Measurements from ENCODE around the gene BICC1. TPM values are rescaled to one million over a fixed set of nuclear protein-coding genes. Genes with fewer than 3 reads are reported as not detected.

BICC1 gene
- total RNA-seq, 1 donor: 210 TPM

GRCh38 chr10:58846856-58847255 lies 334.2 kb downstream of the BICC1 start:
- no peaks in the 10 kb centered on the region for H4K20me1 ChIP-seq (ENCODE audit: insufficient read depth, low read length)
- no peaks in the 10 kb centered on the region for H3K9me3 ChIP-seq (ENCODE audit: low read depth, low read length)
- H3K27ac ChIP-seq (ENCODE audit: low read depth, low read length): no peak overlapping the region
- TF ChIP-seq, protein P1, sequence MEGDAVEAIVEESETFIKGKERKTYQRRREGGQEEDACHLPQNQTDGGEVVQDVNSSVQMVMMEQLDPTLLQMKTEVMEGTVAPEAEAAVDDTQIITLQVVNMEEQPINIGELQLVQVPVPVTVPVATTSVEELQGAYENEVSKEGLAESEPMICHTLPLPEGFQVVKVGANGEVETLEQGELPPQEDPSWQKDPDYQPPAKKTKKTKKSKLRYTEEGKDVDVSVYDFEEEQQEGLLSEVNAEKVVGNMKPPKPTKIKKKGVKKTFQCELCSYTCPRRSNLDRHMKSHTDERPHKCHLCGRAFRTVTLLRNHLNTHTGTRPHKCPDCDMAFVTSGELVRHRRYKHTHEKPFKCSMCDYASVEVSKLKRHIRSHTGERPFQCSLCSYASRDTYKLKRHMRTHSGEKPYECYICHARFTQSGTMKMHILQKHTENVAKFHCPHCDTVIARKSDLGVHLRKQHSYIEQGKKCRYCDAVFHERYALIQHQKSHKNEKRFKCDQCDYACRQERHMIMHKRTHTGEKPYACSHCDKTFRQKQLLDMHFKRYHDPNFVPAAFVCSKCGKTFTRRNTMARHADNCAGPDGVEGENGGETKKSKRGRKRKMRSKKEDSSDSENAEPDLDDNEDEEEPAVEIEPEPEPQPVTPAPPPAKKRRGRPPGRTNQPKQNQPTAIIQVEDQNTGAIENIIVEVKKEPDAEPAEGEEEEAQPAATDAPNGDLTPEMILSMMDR (IDR thresholded peaks at IDR 0.05; ENCODE audit: extremely low read depth, low read depth, low read length): no peak
- no peak overlapping the region for H3K4me3 ChIP-seq (ENCODE audit: insufficient read depth, low read length)
- H3K4me1 ChIP-seq (ENCODE audit: insufficient read depth, low read length): no peaks in the 10 kb centered on the region
- H3K27me3 ChIP-seq (ENCODE audit: insufficient read depth, low read length): no peaks in the 10 kb centered on the region
- H3K36me3 ChIP-seq (ENCODE audit: insufficient read depth, low read length): no peaks in the 10 kb centered on the region
- no peak for DNase-seq (ENCODE audit: insufficient read length, low spot score, missing footprints)
- no peaks in the 10 kb centered on the region for H3K79me2 ChIP-seq (ENCODE audit: insufficient read depth, low read length)
- H3K4me2 ChIP-seq (ENCODE audit: insufficient read depth, low read length): no peak overlapping the region
- no peak overlapping the region for H2AFZ ChIP-seq (ENCODE audit: low read length)

- Histone ChIP-seq H3K9me3 (ENCODE audit: low read depth, low read length) (no peaks in the 10 kb centered on the region), H3K4me1 (ENCODE audit: insufficient read depth, low read length) (peaks cover 10% of the 10 kb centered on the region), H3K27ac (ENCODE audit: low read depth, low read length) (no peak overlapping the region), H3K27me3 (ENCODE audit: insufficient read depth, low read length) (no peaks in the 10 kb centered on the region), H3K4me2 (ENCODE audit: insufficient read depth, low read length) (no peak overlapping the region), H3K79me2 (ENCODE audit: insufficient read depth, low read length) (no peaks in the 10 kb centered on the region), H3K36me3 (ENCODE audit: insufficient read depth, low read length) (no peaks in the 10 kb centered on the region), H3K4me3 (ENCODE audit: insufficient read depth, low read length) (no peak overlapping the region), H4K20me1 (ENCODE audit: insufficient read depth, low read length) (no peaks in the 10 kb centered on the region), H2AFZ (ENCODE audit: low read length) (no peak overlapping the region)
- TF ChIP-seq, protein P1 (IDR thresholded peaks at IDR 0.05; ENCODE audit: extremely low read depth, low read depth, low read length): no peak
- peak; percentile 3 for DNase-seq (ENCODE audit: insufficient read length, low spot score, missing footprints)
Observed at GRCh38 chr10:58851606-58852005, 338.9 kb downstream of the BICC1 start.

DNA sequence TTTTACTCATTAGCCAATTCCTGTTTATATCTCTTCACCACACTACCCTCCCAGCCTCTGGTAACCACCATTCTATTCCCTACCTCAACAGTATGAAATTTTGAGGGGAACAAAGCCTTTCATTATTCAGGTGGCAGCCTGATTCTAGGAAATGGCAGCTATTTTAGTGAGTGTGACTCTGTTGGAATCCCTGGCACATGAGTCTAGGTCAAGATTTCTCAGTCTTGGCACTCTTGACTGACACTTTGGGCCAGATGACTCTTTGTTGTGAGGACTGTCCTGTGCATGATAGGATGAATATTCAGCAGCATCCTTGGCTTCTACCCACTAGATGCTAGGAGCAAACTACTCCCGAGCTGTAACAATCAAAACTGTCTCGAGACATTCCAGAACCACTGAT lies 341.0 kb downstream of the BICC1 start:
- Histone ChIP-seq H2AFZ (ENCODE audit: low read length) (peak overlapping the region; percentile 2), H4K20me1 (ENCODE audit: insufficient read depth, low read length) (no peaks in the 10 kb centered on the region), H3K4me3 (ENCODE audit: insufficient read depth, low read length) (no peak overlapping the region), H3K36me3 (ENCODE audit: insufficient read depth, low read length) (no peaks in the 10 kb centered on the region), H3K9me3 (ENCODE audit: low read depth, low read length) (no peaks in the 10 kb centered on the region), H3K27me3 (ENCODE audit: insufficient read depth, low read length) (no peaks in the 10 kb centered on the region), H3K79me2 (ENCODE audit: insufficient read depth, low read length) (no peaks in the 10 kb centered on the region), H3K4me1 (ENCODE audit: insufficient read depth, low read length) (peaks cover 19% of the 10 kb centered on the region), H3K27ac (ENCODE audit: low read depth, low read length) (no peak overlapping the region), H3K4me2 (ENCODE audit: insufficient read depth, low read length) (no peak overlapping the region)
- TF ChIP-seq, protein P1 (IDR thresholded peaks at IDR 0.05; ENCODE audit: extremely low read depth, low read depth, low read length): no peak
- no peak for DNase-seq (ENCODE audit: insufficient read length, low spot score, missing footprints)

GRCh38 chr10:58854811-58855210 lies 342.1 kb downstream of the BICC1 start:
- Histone ChIP-seq H3K27ac (ENCODE audit: low read depth, low read length) (peak overlapping the region; percentile 49), H3K36me3 (ENCODE audit: insufficient read depth, low read length) (no peaks in the 10 kb centered on the region), H3K27me3 (ENCODE audit: insufficient read depth, low read length) (no peaks in the 10 kb centered on the region), H4K20me1 (ENCODE audit: insufficient read depth, low read length) (no peaks in the 10 kb centered on the region), H3K79me2 (ENCODE audit: insufficient read depth, low read length) (no peaks in the 10 kb centered on the region), H3K9me3 (ENCODE audit: low read depth, low read length) (no peaks in the 10 kb centered on the region), H3K4me2 (ENCODE audit: insufficient read depth, low read length) (no peak overlapping the region), H2AFZ (ENCODE audit: low read length) (no peak overlapping the region), H3K4me3 (ENCODE audit: insufficient read depth, low read length) (no peak overlapping the region), H3K4me1 (ENCODE audit: insufficient read depth, low read length) (peaks cover 22% of the 10 kb centered on the region)
- no peak for DNase-seq (ENCODE audit: insufficient read length, low spot score, missing footprints)
- TF ChIP-seq, protein P1 (IDR thresholded peaks at IDR 0.05; ENCODE audit: extremely low read depth, low read depth, low read length): no peak

Data from osteoblast (primary cell).